HG03558 (cell line): Measurements from ENCODE around the gene TMEM9.
"Not testable (repeated sequence)": the region's sequence is repeated elsewhere in the genome, so short reads cannot be mapped to it uniquely, and the experiment has no call there.

Experiments
- ATAC-seq: cut with Tn5 transposase; IDR thresholded peaks from one replicate; pipeline ENCODE4 v1.9.1; 2021; ENCODE audit warnings: moderate number of reproducible peaks; ENCODE audit not compliant: unreplicated experiment; ENCODE audit errors: extremely low read depth

The TMEM9 gene

DNA sequence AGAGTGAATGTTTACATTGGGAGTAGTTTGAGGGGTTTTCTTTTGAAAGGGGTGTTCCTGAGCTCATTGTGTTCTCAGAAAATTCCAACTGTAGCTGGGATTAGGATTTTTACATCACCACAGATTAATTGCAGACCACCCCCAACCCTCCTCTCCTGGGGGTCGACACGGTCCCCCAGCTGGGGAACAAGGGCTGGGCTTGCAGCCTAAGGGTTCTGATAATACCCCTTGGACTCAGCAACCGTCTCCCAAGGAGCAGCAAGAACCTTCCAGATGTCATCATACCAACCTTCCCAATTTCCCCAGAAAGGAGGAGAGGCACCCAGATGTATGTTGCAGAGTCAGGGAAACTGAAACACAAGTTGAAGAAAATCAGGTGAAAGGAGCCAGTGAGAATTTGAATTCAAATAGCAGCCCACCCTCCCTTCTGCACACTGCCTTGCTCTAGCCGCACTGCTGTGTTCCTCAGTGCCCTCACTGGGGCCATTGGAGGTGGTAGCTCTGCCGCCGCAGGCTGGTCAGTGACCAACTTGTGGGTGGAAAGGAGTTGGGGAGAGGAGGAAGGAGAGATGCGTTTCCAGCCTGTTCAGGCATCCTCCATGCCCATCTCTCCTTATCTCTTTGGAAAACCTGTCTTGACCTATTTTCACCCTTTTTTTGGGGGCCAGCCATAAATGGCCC is 21.7 kb upstream of the TMEM9 start:
- no peak for ATAC-seq

DNA sequence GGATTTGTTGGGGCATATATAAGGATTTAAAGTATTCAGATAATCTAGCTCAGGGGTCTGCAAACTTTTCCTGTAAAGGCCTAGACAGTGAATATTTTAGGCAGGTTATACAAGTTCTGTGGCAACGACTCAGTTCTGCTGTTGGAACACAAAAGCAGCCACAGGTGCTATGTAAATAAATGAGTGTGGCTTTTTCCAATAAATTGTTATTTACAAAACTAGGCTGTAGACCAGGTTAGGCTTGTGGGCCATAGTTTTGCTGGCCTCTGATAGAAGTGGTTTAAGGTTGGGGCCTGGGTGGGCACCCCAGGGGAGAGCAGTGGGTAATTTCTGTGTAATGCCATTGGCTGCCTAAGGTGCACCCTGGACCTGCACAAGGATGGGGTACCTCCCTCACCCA is 19.5 kb upstream of the TMEM9 start:
- ATAC-seq = no peak

DNA sequence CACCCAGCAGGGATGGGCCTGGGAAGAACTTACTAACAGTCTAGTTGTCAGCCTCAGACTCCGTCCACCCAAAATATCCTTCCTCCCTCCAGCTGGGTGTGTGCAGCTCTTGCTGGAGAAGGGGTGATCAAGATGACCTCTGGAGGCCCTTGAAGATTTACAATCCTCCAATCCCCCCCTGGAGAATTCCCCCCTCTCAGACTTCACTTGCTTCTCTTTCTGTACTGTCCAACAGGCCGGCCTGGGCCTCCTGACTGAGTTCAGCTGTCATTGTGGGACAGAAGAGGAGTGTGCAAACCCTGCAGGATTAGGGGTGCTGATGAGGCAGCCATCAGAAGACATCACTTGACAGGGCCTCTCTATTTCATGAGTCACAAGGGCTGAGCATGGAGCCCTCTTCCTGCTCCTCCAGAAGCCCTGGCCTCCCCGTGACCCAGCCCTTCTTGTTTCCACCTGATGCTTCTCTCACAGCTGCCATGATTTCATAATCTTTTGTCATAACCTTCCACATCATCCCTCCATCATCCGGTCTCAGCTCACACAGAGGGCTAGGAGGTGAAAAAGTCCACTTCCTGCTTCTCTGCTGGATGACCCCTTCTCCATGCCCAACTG is 18.8 kb upstream of the TMEM9 start:
- no peak for ATAC-seq

DNA sequence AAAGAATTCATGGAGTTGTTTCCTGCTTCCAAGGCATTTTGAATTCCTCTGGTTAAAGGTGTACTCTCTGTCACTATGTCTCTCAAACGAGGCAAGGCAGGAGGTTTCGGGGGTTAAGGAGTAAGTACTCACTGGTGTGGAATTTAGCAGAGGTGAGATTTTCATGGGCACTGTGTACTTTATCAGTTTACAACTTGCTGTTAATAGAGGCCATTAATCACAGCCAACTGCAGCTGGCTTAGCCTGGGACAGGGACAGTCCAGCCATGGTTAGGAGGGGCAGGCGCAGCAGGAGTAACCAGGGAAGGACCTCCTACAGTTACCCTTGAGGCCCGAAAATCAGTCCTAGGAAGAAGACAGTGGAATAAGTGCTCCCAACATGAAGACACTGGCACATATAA is 18.1 kb upstream of the TMEM9 start:
- no peak for ATAC-seq

DNA sequence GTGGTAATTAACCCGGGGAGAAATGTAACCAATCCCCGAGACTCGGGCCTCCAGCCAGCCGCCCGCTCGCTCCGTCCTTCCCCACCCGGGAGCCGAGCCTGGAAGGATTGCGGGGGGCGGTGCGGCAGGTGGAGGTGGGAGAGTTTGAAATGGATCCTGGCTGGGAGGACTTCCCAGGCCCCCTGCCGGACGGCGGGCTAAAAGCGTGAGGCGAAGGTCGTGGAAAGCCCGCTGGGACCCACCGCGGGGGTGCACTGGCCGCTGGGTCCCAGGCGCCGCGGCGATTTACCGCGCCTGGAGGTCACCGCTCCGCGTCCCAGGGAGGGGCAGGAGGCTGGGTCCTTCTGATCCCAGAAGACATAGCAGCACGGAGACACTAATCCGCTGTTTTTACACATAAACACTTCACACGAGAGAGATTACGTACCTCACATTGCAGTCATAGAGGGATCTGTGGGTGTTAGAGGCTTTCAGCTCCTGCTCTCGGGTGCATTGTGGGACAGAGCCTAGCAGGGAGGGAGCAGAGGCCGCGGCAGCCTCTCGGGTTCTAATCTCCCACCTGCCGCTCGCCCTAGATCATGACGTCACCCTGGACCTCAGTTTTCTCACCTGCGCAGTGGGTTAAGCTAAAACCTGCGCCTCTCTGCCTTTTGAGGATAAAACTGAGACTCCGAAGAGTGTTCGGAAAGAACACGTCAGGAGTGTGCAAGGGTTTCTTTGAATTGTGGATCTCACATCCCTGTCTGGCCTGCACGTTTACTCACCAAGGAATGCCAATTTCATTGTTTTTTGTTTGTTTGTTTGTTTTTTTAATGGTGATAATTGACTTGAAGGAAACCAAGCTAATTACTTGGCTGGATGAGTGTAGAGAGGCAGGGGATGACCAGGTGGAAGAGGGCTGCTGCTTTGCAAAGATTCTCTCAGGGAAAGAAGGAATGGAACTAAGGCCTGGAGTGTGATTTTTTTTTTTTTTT is 17.1 kb upstream of the TMEM9 start:
- peak; percentile 8 for ATAC-seq

DNA sequence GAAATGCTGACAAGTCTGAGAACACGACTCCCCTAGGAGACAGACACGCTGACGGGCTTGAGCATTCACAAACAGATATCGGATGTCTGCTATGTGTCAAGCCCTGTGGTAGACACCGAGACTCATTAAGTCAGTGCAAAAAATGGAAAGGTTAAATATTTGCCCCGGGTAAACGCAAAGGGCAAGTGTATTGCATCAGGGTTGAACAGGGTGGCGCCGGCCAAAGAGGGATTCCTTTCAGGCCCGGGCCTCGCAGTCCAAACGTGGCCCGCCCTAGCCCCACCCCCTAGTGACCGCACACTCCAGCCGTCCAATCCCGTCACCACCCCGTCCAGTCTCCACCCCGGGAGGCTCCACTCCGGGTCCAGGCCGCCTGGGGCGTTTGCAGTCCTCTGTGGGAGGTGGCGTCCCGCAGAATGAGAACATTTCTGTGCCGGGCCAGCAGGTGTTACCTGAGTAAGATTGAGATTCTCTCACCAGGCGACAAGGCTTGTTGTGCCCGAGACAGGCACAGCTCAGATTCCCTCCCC is 16.3 kb upstream of the TMEM9 start:
- peak; percentile 87 for ATAC-seq

DNA sequence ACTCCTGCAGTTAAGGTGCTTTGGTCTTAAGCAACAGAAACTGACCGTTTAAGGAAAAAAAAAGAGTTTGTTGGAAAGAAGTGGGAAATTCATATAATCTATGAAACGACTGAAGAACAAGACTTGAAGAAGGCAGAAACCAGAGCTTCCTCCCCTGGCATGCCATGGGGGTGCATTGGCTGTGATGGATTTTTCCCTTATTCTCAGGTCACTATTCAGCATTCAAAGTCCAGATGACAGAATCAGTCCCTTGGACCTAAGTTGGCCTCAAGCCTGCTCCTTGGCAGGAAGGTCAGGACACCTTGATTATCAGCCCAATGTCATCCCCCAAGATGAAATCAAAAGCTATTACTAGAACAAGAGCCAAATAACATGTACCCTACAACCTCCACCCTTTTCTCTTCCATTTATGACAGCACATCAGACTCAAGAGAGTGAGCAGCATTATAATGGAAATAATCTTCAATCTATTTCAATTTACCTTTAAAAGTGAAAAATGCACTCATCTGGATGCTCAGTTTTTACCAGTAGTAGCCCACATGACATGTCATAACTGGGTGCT is 15.8 kb upstream of the TMEM9 start:
- no peak for ATAC-seq

DNA sequence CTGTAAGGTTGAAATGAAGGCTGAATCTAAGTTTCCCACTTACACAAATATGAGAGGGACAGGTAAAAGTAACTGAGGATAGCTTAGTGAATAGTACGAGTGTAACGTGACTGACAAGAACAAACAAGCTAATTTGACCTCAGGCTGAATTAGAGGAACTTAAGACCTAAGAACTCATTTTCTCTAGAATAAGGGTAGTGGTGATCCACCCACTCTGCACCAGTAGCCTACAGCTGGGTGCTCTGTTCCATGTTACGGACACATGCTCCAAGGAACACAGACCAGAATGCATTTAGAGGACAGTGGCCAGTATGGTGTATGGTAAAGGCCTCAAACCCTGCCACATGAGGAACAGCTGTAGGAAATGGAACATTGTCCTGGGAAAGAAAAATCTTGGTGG is 14.9 kb upstream of the TMEM9 start:
- no peak for ATAC-seq

DNA sequence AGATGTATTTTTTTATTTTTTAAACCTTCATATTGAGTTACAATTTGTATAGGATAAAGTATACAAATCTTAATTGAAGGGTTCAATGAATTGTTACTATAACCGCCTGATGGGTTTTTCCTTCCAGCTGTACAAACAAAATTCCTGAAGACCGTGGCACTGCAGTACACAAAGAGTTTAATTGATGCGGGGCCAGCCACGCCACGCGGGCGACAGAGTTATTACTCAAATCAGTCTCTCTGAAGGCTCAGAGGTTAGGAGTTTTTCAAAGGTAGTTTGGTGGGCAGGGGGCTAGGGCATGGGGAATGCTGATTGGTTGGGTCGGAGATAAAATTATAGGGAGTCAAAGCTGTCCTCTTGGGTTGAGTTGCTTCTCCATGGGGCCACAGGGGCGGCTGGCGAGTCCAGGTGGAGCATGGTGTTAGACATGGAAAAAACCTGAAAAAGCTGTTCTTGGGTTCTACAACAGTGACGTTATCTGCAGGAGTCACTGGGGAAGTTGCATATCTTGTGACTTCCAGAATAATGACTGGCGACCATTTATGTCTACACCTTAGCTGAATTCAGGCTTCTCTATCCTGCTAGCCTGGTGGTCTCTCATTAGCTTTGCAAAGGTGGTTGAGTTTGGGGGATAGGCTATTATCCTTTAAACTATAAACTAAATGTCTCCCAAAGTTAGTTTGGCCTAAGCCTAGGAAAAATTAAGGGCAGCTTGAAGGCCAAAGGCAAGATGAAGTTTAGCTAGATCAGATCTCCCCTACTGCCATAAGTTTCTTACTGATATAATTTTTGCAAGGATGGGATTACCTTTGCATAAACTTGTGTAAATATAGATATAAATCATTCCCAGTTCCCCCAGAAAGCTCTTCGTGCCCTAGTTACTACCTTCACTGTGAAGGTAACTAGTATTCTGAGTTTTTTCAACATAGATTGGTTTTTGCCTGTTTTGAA is 13.0 kb upstream of the TMEM9 start:
- no peak for ATAC-seq

DNA sequence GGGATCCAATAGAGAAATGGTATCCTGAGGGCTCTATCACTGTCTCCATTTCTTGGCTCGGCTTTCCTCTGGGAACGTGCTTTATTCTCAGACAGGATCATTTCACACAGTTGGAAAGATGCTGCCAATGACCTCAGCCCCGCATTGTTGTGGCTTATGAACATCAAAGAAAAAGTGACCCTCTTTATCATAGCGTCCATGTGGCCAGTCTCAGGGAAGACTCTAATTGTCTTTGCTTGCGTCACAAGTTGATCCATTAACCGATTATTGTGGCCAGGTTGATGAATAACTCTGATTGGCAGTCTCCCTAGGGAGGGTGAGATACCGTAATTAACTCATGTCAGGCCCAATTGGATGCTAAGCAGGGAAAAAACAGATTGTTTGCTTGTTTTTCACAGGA is 10.4 kb upstream of the TMEM9 start:
- ATAC-seq = no peak

DNA sequence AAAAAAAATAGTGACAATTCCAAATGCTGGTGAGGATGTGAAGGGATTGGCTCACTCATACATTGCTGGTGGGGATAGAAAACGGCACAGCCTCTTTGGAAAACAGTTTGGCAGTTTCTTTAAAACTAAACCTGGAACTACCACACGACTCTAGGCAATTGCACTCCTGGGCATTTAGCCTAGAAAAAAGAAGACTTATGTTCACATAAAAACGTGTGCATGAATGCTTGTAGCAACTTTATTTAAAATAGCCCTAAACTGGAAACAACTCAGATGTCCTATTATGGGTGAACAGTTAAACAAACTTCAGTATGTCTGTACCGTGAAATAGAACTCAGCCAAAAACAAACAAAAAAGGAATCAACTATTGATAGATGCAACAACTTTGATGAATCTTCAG is 9.4 kb upstream of the TMEM9 start:
- no peak for ATAC-seq

DNA sequence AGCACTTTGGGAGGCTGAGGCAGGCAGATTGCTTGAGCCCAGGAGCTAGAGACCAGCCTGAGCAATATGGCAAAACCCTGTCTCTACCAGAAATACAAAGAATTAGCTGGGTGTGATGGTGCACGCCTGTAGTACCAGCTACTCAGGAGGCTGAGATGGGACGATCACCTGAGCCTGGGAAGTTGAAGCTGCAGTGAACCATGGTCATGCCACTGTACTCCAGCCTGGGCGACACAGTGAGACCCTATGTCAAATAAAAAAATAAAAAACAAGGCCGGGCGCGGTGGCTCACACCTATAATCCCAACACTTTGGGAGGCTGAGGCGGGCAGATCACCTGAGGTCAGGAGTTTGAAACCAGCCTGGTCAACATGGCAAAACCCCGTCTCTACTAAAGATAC is 8.8 kb upstream of the TMEM9 start:
- ATAC-seq = not testable (repeated sequence)

DNA sequence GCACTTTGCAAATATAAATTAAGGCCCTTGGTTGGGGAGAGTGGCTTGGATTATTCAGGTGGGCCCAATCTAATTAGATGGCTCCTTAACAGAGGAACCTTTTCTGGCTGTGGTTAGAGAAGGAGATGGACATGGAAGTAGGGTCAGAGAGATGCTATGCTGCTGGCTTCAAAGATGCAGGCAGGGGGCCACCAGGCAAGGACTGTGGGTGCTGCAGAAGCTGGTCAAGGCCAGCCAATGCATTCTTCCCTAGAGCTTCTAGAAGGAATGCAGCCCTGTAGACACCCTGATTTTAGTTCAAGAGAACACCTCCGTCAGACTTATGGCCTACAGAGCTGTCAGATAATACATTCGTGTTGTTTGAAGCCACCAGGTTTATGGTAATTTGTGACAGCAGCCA is 3.7 kb upstream of the TMEM9 start:
- no peak for ATAC-seq

DNA sequence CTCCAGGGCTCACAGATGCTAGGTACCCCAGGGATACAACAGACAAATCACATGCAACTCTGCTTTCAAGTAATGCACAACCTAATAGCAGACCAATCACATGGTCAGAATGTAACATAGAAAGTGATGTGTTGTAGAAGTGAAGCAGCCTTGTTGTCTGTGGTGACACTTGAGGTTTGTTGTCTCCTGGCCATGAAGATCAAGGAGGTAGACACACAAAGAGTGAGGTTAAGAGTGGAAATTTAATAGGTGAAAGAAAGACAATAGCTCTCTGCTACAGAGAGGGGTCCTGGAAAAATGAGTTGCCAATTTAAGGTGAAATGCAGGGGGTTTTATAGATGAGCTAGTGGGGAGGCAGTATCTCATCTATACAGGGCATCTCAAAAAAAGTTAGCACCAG is 2.5 kb upstream of the TMEM9 start:
- ATAC-seq = no peak

DNA sequence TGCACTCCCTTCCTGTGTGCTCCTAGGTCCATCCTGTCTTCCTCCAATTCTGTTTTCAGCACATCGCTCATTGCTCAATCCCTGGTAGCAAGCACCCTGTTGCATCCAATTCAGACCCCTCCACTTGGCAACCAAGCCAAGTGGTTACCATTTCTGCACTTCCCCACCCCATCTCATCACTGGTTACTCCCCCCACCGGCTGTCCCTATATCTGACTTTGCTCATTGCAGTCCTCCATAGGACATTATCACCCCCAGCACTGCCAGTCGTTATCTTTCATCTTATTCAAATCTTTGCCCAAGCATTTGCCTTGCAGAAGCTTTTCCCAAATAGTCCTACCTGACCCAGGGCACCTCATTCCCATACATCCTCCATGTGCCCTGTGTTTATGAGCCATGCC is 2.1 kb upstream of the TMEM9 start:
- no peak for ATAC-seq

DNA sequence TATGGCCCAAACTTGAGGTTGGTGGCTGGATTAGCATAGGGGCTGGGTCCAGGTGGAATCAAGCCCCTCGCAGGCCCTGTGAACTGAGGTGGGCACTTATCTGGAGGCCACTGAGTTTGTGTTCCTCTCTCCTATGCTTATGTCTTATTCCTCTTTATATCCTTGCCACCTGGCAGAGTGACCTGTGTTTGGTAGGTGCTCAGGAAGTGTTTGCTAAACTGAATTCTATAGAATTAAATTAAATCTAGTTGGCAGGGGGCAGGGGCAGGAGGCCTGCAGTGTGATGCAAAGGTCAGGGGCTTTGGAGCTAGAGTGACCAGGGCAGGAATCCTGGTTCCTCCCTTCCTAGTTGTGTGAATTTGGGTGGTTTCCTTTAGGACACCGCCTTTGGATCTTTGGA is 1.1 kb upstream of the TMEM9 start:
- ATAC-seq = no peak

DNA sequence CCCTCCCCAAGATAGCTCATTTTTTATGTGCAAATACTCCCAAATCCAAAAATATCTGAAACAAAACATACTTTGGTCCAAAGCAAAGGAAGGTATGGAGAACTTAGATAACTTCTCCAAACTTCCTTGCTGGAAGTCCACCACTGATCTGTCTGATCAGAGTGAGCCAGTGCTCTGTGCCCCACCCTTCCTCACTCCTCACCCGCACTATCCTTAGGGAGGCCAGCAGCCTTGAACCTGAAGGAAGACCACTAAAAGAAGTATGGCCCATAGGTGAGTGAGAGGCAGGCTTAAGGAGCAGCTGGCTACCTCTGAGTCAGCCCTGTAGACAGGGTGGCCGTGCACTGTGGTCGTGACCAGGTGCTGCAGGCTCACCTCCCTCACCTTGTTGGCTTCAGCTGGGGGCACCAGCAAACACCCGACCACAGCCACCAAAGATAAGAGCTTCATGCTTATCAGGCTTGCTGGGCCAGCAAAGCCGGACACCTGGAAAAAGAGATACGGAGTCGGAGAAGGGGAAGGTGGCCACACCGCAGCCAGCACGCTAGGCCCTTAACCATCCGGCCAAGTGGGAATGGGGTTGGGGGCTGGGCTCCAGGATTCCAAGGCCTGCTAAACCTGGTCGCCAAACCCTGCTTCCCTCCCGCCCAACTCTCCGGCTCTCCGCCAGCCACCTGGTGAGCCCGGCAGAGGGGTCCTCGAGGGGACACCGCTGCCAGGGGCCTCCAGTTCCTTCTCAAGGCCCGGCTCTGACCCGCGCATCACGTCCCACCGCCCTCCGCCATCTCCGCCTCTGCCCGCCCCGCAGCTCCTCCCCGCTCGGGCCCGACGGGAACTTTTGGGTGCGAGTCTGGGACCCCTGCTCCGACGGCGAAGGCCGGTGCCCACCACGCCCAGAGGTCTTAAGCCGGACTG is 543 bp downstream of the TMEM9 start:
- peak; percentile 9 for ATAC-seq

DNA sequence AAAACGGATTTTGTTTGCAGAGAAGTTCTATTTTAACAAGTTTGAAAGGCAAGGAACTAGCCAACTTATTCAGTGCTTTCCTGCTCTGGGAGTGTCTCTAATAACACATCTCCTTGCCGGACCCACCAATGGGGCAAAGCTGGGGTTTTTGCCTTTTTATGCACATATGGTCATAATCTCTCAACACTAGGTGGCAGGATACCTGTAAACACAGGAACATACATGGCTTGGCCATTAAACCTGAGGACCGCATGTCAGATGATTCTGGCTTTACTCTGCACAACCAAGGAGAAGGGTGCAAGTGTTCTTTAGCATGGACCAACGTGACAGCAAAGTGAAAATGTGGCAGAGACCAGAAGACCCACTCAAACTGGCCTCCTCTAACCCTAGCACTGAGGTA is 4.9 kb downstream of the TMEM9 start:
- ATAC-seq = no peak
